ENCODE measurements around the gene MXRA7. TPM values are rescaled to one million over a fixed set of nuclear protein-coding genes. Genes with fewer than 3 reads are reported as not detected.

Gene MXRA7
- total RNA-seq, 4 donors from 2014 or later: 44.5 to 67.8 (median 56.9) TPM

- 0% methylated on average over 16 of the region's 117 CpGs for WGBS
- no peaks in the 10 kb centered on the region for H3K9me3 ChIP-seq
- H3K4me1 ChIP-seq: peaks cover 64% of the 10 kb centered on the region
- H3K4me3 ChIP-seq: peak overlapping the region; percentile 82
- peak; percentile 85 to 91 for DNase-seq (ENCODE audit: low spot score in 2 of 2)
- H3K27ac ChIP-seq: peak overlapping the region; percentile 98
- H3K36me3 ChIP-seq: peaks cover 37% of the 10 kb centered on the region
- TF ChIP-seq POLR2AphosphoS5 (IDR thresholded peaks at IDR 0.05) (peak in 2 of 3 donors; percentile 30 to 46), POLR2A (IDR thresholded peaks at IDR 0.05) (peak in 1 of 2 donors; percentile 45), EP300 (IDR thresholded peaks at IDR 0.05) (no peak), CTCF (IDR thresholded peaks at IDR 0.05) (peak in 1 of 2 donors; percentile 17)
- no peaks in the 10 kb centered on the region for H3K27me3 ChIP-seq
Measured at GRCh38 chr17:76736349-76737081, 25.8 kb upstream of the MXRA7 start.

- H3K36me3 ChIP-seq: peaks cover 40% of the 10 kb centered on the region
- TF ChIP-seq EP300 (IDR thresholded peaks at IDR 0.05) (no peak), POLR2AphosphoS5 (IDR thresholded peaks at IDR 0.05) (no peak), CTCF (IDR thresholded peaks at IDR 0.05) (no peak), POLR2A (IDR thresholded peaks at IDR 0.05) (no peak)
- 2% methylated on average over 20 of the region's 20 CpGs for WGBS
- H3K27me3 ChIP-seq: no peaks in the 10 kb centered on the region
- peaks cover 71% of the 10 kb centered on the region for H3K4me1 ChIP-seq
- no peak for DNase-seq (ENCODE audit: low spot score in 2 of 2)
- peak overlapping the region; percentile 82 for H3K4me3 ChIP-seq
- H3K9me3 ChIP-seq: no peaks in the 10 kb centered on the region
- H3K27ac ChIP-seq: peak overlapping the region; percentile 98
Measured at GRCh38 chr17:76735586-76736348, 25.0 kb upstream of the MXRA7 start.

GRCh38 chr17:76735006-76735405, 24.2 kb upstream of the MXRA7 start:
- Histone ChIP-seq H3K27ac (peak overlapping the region; percentile 11), H3K27me3 (no peaks in the 10 kb centered on the region), H3K36me3 (peaks cover 44% of the 10 kb centered on the region), H3K4me1 (peaks cover 68% of the 10 kb centered on the region), H3K4me3 (peak overlapping the region; percentile 82), H3K9me3 (no peaks in the 10 kb centered on the region)
- WGBS: 16% methylated on average over 5 of the region's 5 CpGs
- no peak for DNase-seq (ENCODE audit: low spot score in 2 of 2)
- TF ChIP-seq POLR2AphosphoS5 (IDR thresholded peaks at IDR 0.05) (no peak), EP300 (IDR thresholded peaks at IDR 0.05) (no peak), POLR2A (IDR thresholded peaks at IDR 0.05) (no peak), CTCF (IDR thresholded peaks at IDR 0.05) (no peak)

- Histone ChIP-seq H3K4me3 (peak overlapping the region; percentile 82), H3K4me1 (peaks cover 67% of the 10 kb centered on the region), H3K36me3 (peaks cover 44% of the 10 kb centered on the region), H3K27ac (no peak overlapping the region), H3K27me3 (no peaks in the 10 kb centered on the region), H3K9me3 (no peaks in the 10 kb centered on the region)
- no peak for DNase-seq (ENCODE audit: low spot score in 2 of 2)
- no peak for TF ChIP-seq POLR2AphosphoS5 (IDR thresholded peaks at IDR 0.05)
- TF ChIP-seq POLR2A (IDR thresholded peaks at IDR 0.05): no peak
- TF ChIP-seq CTCF (IDR thresholded peaks at IDR 0.05): no peak
- WGBS: 22% methylated on average over 8 of the region's 8 CpGs
Measured at GRCh38 chr17:76734080-76734840, 23.5 kb upstream of the MXRA7 start.
